ENCODE data around the gene TENM4. TPM values are rescaled to one million over a fixed set of nuclear protein-coding genes. Genes with fewer than 3 reads are reported as not detected.

TENM4 gene
- total RNA-seq, 1 experiment from 2014 or later = 25.0 TPM

DNA sequence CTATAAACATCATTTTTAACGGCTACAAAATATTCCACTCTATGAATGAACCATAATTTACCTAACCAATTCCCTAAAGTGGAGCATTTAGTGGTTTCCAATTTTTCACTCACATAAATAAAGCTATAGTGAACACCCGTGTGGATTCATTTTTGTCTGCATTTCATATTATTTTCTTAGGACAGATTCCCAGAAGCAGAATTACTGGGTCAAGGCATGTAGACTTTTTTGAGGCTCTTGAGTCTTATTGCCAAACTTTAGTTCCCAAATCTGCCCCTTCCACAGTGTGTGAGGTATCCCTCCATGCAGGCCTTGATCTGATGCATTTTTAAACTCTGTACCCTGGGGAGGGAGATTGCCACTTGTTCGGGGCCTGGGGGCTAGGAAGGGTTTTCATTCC, 198.2 kb downstream of the TENM4 start:
- no peak for ATAC-seq
- TF ChIP-seq, protein P1, sequence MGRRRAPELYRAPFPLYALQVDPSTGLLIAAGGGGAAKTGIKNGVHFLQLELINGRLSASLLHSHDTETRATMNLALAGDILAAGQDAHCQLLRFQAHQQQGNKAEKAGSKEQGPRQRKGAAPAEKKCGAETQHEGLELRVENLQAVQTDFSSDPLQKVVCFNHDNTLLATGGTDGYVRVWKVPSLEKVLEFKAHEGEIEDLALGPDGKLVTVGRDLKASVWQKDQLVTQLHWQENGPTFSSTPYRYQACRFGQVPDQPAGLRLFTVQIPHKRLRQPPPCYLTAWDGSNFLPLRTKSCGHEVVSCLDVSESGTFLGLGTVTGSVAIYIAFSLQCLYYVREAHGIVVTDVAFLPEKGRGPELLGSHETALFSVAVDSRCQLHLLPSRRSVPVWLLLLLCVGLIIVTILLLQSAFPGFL (CRISPR knock-in tag; IDR thresholded peaks at IDR 0.05; ENCODE audit: borderline replicate concordance) = no peak
- no peak for TF ChIP-seq IRF1 (CRISPR knock-in tag; IDR thresholded peaks at IDR 0.05)
- no peak for TF ChIP-seq ZNF138 (CRISPR knock-in tag; conservative IDR thresholded peaks at IDR 0.05)
- no peak for TF ChIP-seq NFYB (CRISPR knock-in tag; conservative IDR thresholded peaks at IDR 0.05; ENCODE audit: low read depth)
- TF ChIP-seq, protein P2, sequence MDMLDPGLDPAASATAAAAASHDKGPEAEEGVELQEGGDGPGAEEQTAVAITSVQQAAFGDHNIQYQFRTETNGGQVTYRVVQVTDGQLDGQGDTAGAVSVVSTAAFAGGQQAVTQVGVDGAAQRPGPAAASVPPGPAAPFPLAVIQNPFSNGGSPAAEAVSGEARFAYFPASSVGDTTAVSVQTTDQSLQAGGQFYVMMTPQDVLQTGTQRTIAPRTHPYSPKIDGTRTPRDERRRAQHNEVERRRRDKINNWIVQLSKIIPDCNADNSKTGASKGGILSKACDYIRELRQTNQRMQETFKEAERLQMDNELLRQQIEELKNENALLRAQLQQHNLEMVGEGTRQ (CRISPR knock-in tag; IDR thresholded peaks at IDR 0.05) = no peak
- TF ChIP-seq PRRX2 (CRISPR knock-in tag; IDR thresholded peaks at IDR 0.05) = no peak
- TF ChIP-seq, protein P3, sequence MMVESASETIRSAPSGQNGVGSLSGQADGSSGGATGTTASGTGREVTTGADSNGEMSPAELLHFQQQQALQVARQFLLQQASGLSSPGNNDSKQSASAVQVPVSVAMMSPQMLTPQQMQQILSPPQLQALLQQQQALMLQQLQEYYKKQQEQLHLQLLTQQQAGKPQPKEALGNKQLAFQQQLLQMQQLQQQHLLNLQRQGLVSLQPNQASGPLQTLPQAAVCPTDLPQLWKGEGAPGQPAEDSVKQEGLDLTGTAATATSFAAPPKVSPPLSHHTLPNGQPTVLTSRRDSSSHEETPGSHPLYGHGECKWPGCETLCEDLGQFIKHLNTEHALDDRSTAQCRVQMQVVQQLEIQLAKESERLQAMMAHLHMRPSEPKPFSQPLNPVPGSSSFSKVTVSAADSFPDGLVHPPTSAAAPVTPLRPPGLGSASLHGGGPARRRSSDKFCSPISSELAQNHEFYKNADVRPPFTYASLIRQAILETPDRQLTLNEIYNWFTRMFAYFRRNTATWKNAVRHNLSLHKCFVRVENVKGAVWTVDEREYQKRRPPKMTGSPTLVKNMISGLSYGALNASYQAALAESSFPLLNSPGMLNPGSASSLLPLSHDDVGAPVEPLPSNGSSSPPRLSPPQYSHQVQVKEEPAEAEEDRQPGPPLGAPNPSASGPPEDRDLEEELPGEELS (CRISPR knock-in tag; IDR thresholded peaks at IDR 0.05) = no peak
- no peak for TF ChIP-seq CREB1 (CRISPR knock-in tag; IDR thresholded peaks at IDR 0.05)
- no peak for TF ChIP-seq GRHL2 (CRISPR knock-in tag; IDR thresholded peaks at IDR 0.05; ENCODE audit: insufficient replicate concordance, severe bottlenecking)
- no peak for TF ChIP-seq GABPB1 (CRISPR knock-in tag; IDR thresholded peaks at IDR 0.05)
- TF ChIP-seq FOXP1 (CRISPR knock-in tag; IDR thresholded peaks at IDR 0.05; ENCODE audit: borderline replicate concordance) = no peak
- no peak for TF ChIP-seq MYBL2 (CRISPR knock-in tag; IDR thresholded peaks at IDR 0.05)
- ChIA-PET POLR2A (no interaction called here), CTCF (no interaction called here)
- Mint-ChIP-seq H3K36me3 (no peaks in the 10 kb centered on the region), H3K27me3 (ENCODE audit: low read depth) (no peaks in the 10 kb centered on the region), H3K4me1 (peaks cover 18% of the 10 kb centered on the region), H3K9me3 (no peaks in the 10 kb centered on the region), H3K4me3 (no peak overlapping the region), H3K27ac (no peak overlapping the region)
- no peak for DNase-seq (ENCODE audit: low spot score)

GRCh38 chr11:79241852-79242241, 199.0 kb downstream of the TENM4 start:
- no peak overlapping the region for H3K27ac Mint-ChIP-seq
- ChIA-PET POLR2A (no interaction called here), CTCF (interaction anchor here (0.9 kb wide), 1 partner anchor 35 kb away, joined by 3 read pairs; no protein-coding TSS in a partner anchor)
- peaks cover 18% of the 10 kb centered on the region for H3K4me1 Mint-ChIP-seq
- no peak for DNase-seq (ENCODE audit: low spot score)
- H3K9me3 Mint-ChIP-seq = no peaks in the 10 kb centered on the region
- H3K36me3 Mint-ChIP-seq = no peaks in the 10 kb centered on the region
- H3K4me3 Mint-ChIP-seq = no peak overlapping the region
- H3K27me3 Mint-ChIP-seq (ENCODE audit: low read depth) = no peaks in the 10 kb centered on the region
- ATAC-seq = no peak
- TF ChIP-seq, protein P4, sequence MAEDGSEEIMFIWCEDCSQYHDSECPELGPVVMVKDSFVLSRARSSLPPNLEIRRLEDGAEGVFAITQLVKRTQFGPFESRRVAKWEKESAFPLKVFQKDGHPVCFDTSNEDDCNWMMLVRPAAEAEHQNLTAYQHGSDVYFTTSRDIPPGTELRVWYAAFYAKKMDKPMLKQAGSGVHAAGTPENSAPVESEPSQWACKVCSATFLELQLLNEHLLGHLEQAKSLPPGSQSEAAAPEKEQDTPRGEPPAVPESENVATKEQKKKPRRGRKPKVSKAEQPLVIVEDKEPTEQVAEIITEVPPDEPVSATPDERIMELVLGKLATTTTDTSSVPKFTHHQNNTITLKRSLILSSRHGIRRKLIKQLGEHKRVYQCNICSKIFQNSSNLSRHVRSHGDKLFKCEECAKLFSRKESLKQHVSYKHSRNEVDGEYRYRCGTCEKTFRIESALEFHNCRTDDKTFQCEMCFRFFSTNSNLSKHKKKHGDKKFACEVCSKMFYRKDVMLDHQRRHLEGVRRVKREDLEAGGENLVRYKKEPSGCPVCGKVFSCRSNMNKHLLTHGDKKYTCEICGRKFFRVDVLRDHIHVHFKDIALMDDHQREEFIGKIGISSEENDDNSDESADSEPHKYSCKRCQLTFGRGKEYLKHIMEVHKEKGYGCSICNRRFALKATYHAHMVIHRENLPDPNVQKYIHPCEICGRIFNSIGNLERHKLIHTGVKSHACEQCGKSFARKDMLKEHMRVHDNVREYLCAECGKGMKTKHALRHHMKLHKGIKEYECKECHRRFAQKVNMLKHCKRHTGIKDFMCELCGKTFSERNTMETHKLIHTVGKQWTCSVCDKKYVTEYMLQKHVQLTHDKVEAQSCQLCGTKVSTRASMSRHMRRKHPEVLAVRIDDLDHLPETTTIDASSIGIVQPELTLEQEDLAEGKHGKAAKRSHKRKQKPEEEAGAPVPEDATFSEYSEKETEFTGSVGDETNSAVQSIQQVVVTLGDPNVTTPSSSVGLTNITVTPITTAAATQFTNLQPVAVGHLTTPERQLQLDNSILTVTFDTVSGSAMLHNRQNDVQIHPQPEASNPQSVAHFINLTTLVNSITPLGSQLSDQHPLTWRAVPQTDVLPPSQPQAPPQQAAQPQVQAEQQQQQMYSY (CRISPR knock-in tag; IDR thresholded peaks at IDR 0.05) = 0 out of 2 replicates have a peak, but pooled peaks have one; percentile 14
- no peak for TF ChIP-seq GTF2I (CRISPR knock-in tag; conservative IDR thresholded peaks at IDR 0.05)

Measured in WTC11 (cell line).